NCI-H2196 (cell line): ENCODE results near the gene ELFN1.
"Not testable (repeated sequence)": the region's sequence is repeated elsewhere in the genome, so short reads cannot be mapped to it uniquely, and the experiment has no call there.

Source experiments
- DNase-seq: peaks from one replicate; lab custom pipeline; 2025; ENCODE audit not compliant: unreplicated experiment; lab: John Stamatoyannopoulos, UW

The ELFN1 gene

DNA sequence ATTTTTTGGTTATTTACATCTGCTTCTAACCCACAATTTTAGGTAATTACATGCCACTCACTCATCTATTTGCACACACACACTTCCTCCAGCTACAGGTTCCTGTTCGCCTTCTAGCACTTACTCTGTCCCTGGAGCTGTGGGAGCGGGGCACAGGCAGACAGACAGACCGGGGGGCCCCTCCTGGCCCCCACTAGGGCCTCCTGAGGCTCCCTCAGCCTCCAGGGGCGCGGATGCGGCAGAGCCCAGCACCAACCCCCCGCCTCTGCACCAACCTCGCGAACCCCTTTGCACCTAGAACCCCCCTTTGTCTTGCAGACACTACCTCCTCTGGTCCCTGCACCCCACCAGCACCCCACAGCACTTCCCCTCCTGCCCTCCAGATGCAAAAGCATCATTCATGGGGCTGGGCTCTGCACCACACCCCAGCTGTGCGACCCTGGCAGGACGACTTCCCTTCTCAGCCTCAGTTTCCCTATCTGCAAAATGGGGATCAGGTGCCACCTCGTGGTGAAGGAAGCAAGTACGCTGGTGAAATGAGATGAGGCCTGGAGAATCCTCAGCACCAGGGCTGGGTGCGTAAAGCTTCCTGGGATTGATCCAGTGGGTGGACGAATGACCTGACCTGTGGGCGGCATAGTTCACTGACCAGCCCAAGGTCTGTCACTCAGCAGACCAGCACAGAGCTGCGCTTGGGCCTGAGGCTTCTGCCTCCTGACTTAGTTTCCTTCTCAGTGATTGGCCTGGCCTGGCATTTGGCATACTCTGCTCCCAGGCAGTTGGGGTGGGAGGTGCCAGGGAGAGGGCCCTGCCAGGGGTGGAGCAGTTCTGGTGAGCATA is 37.9 kb downstream of the ELFN1 start:
- no peak for DNase-seq

DNA sequence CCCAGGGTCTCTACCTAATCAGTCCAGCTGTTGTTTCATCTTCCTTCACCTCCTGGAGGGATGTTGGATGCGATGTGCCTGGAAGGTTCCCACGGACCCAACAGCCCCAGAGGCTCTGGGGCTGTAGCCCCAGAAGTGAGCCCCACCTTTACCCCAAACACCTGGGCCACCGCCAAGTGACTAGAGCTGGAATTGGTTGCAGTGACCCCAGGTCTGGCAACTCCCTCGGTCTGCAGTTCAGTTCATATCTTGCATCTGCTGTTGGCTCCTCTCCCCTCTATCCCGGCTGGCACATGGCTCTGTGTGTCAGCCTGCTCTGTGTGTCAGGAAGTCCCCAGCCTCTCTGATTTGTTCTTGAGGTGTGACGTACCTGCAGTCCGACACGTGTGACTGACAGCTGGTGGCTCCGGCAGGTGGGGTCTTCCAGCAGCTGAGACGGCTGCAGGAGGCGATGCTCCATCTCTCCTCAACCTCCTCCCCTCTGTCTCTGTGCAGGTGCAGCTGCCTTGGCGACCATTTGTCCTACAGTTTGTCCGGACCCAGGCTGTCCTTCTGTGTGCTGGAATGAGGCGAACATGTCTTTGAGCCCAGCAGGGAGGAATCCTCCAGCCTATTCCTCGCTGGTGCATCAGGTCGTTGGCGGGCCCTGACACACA is 38.6 kb downstream of the ELFN1 start:
- DNase-seq = no peak

DNA sequence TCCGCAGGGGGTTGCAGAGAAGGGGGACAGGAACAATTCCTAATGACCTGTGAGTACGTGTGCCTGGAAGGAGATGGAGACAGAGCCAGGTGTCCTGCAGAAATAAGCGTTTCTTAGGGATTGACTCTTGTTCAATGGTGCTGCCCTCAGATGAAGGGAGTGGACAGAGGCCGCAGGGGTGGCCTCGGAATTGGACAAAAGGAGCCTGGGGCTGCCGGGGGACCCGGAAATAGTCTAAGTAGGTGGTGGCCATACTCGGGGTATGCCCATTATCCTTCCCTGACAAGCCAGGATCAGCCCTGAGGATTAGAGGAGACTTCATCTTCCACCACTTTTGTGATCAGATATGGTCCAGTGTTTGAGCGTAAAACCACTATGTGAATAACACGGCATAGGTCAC is 39.2 kb downstream of the ELFN1 start:
- DNase-seq = no peak

DNA sequence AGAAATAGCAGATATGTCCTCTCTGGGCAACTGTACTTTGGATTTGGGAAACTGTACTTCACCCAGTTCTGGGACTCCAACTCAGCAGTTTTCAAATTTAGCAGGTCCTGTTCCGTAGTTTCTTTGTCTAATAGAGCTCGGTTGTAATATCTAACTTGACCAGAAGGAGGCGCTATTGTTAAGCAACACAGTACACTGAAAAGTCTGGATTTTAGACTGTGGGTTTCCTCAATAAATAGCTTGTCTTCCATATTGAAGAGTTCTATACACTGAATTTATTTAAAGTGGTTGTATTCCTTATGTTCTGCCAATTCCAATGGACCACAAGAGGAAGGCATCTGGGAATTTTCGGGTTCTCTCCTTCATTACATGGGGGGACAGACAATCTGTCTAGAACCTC is 39.8 kb downstream of the ELFN1 start:
- no peak for DNase-seq

DNA sequence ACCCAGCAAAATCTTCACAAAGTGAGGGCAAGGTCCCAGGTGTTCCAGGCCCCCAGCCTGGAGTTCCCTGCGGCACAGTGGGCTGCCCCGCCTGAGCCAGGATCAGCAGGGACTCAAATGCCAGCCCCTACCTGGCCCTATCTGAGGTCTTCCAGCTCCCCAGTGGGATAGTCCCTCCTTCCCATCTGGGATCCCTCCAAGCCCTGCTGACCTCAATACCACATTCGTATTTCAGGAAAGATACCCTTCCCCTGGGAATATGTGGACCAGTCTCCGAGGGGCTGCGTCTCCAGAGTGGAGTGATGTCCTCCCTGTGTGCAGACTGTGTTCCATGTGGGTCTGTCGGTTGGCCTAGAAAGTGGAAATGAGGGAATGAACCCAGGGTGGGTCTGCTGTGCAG is 40.9 kb downstream of the ELFN1 start:
- no peak for DNase-seq

DNA sequence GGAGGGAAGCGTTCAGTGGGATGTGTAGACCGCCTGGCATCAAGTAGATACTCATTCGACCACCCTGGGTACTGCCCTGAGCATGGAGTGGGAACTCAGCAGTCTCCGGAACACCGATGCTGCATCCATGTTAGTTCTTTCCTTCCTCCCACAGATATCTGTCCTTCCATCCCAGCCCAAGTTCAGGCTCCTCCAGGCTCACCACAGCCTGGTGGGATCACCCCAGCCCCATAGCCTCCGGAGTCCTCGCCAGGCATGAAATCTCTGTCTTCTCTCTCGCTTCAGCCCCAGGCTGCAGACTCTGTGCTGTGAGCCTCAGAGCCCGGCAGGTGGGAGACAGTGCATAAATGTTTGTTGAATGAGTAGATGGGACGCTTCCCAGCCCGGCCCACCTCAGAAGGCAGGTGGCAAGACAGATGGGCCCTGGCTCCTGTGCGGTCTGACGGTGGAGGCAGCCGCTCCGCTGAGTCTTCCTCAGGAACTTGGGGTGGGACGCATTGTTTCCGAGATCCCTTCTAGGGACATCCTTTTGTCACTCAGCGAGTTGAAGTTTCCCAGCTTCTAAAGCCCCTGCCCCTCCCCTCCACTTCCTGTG is 42.9 kb downstream of the ELFN1 start:
- no peak for DNase-seq

DNA sequence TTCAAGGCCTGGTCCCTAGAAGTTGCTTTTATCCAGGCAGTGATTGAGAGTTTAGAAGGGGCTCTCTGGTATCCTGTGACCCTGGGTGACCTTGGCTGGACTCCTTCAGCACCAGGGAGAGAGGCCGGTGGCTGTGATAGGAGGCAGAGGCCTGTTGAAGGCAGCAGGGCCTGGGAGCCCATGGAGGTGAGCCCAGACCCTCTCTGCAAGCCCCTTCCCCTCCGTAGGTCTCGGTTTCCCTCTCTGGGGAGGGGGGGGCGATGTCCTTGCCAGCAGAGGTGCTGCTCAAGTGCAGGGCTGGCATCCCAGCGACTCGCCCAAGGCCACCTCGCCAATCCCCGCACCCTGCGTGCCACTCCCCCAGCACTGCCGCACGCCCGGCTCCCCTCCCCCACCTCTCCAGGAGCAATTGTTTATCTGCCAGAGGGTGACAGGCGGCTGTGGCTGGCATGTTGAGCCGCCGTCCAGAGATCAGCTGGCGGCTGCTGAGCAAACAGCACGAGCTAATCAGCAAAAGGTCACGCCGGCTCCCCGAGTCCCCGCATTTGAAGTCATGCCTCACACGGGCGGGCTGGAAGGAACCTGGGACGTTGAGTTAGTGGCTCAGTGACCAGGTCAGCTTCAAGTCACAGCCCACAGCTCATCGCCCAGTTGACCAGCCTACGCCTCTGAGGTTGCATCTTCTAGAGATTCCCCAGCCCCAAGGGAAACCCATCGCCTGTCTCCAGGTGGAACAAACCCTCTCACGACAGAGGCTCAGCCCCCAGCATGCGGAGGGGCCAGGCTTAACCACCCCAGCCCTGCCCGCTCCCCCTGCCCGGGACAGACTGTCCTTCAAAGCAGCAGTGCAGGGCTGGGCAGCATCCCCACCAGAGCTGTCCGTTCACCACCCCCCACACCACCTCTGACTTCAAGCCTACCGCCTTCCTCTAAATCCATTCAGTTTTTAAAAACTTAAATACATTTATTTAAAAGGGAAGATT is 43.7 kb downstream of the ELFN1 start:
- DNase-seq = peak; percentile 69

DNA sequence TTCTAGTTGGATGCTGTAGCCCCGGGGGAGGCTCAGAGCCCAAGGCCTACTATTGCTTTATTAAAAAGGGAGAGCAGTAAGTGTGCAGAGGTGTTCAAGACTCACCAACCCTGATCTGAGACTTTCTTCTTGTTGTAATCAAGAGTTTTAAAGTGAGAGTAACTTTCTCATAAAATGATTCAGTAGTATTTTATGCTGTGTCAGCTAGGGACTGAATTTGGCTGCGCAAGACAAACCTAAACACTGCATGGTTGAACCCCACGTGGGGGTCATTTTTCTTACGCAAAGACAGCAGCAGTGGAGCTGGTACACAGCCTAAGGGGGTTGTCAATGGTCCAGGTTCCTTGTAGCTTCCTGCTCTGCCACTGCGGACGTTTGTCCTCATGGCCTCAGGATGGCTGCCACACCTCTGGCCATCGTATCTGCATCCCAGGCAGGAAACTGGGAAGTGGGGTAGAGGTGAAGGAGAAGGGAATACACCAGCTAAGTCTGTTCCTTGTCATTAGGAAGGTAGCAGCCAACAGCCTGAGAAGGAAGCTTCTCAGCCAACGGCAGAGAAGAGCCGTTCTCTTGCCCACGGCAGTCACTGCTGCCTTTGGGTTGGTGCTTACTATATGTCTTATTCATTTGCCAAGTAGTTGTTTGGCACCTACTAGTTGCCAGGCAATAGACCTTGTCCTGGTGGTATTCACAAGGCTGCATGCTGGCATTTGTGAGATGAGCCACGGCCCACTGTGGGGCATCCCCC is 44.7 kb downstream of the ELFN1 start:
- DNase-seq = no peak

DNA sequence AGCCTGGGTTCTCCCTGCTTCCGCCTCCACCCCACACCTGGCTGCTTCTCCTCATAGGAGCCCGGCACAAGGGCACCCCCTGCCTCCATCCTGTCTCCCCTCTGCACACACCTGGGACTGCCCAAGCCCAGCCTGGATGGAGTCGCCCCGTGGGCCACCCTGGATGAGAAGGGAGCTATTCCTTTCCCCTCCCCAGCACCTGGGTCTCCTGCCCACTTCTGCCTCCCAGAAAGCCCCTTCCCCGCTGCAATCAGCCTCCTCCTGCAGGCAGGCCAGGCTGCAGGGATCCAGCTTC is 45.2 kb downstream of the ELFN1 start:
- no peak for DNase-seq

DNA sequence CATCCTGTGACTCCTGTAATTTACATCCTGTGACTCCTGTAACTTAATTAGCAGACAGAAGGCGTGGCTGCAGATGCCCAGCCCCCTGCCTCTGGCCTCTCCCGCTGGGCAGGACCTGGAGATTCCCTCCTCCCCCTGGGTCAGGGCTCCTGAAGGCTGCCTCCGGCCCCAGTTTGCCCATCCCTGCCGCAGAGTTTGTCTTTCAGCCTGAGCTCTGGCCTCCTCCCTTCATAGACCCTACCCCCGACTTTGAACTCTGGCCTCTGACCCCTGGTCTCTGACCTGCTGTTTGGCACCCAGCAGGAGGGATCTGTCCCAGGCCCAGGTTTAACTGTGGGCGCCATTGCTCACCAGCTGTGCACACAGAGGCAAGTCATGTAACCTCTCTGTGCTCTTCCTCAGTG is 45.6 kb downstream of the ELFN1 start:
- peak; percentile 14 for DNase-seq

DNA sequence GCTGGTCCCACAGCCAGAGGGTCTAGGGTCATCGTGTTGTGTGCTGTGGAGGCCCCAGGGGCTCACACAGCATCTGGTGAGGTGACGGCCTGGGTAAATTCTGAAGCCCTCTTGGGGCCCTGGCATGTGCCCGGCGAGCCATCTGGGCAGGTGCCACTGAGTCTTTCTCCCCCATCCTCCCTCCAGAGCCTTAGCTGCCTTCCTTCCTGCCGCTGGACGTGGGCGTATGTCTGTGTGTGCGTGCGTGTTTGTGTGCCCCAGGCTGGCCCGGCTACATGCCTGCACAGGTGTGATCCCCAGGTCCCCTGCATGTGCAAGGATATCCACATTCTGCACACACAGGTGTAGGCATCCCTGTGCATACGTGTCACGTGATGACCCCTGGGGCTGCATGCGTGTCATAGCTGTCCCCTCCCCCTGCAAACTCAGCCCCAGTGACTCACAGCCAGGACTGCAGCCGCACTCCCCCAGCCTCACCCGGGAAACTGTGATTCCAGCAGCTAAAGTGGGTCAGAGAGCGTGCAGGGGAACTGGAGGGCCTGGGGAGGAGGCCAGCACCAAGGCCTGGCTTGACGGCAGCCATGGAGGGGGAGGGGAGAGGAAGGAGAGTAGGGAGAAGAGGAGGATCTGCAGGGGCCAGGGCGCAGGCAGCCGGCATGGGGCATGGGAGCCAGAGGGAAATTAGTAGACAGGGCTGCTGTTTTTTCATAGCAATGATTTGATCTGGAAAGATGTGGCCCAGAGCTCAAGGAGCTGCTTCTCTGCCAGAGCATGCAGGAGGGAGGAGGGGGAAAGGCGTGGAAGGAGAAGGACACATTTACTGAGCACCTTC is 46.4 kb downstream of the ELFN1 start:
- no peak for DNase-seq

DNA sequence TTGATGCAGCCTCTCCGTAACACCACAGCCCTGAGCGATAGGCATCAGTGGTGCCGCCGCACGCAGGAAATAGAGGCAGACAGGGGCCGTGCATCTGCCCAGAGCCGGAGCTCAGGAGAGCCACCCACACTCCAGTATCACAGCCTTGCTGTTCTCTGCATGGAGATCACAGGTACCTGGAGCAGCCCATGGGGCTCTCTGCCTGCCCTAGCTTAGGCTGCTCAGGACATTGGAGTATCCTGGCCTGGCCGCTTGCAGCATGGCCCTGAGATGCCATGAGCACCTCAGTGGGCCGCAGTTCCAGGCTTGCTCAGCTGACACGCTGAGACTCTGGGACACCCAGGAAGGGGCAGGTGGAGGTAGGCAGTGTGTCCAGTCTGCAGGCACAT is 47.0 kb downstream of the ELFN1 start:
- no peak for DNase-seq

DNA sequence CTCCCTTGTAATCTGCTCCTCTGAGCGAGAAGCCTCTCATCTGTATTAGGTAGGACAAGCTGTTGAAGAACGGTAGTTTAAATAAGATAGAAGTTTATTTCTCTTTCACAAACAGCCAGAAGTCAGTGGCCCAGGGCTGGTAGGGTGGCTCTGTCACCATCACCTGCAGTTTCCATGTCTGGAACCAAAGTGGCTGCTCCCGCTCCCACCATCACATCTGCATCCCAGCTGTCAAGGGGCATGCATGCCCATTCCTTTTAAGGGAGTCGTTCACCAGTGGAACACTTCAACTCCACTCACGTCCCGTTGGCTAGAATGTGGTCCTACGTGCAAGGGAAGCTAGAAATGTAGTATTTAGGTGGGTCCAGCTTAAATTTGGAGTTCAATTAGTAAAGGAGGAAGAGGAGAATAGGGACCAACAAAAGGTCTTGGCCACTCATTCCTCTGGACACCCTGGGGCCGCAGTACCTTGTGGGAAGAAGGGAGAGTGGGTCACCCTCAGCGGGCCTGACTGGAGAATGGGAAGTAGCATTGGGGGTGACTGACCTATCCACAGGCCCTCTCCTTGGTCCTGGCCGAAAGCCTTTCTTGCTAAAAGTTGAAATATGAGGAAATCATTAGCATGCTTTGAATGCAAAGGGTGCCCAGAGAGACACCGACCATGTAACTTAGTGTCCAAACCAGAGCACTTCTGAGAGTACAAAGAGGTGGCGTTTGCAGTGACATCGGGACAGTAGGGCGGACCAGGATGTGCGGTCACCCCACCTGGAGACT is 48.0 kb downstream of the ELFN1 start:
- no peak for DNase-seq

DNA sequence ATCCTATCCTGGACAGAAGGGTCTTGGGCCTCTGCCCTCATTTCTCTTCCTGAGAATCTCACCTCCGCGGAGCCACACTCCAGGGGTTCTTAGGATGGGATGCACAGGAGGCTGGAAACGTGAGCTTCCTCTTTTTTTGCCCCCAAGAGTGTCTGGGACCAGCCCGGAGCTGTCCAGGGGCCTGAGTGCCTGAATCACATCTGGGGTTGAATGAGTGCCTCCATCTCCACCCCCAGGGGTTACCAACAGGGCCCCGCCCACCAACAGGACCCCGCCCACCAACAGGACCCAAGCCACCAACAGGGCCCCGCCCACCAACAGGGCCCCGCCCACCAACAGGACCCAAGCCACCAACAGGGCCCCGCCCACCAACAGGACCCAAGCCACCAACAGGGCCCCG is 48.8 kb downstream of the ELFN1 start:
- not testable (repeated sequence) for DNase-seq

DNA sequence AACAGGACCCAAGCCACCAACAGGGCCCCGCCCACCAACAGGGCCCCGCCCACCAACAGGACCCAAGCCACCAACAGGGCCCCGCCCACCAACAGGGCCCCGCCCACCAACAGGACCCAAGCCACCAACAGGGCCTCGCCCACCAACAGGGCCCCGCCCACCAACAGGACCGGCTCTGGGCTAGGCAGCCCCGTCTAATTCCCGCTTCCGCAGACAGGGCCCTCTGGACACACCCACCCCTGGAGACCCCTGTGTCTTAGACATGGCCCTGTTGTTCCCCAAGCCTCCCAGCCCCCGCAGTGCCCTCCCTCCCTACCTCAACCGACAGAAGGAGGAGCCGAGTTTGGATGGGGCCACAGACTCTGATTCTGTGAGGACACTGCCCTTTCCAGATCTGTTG is 49.2 kb downstream of the ELFN1 start:
- not testable (repeated sequence) for DNase-seq

DNA sequence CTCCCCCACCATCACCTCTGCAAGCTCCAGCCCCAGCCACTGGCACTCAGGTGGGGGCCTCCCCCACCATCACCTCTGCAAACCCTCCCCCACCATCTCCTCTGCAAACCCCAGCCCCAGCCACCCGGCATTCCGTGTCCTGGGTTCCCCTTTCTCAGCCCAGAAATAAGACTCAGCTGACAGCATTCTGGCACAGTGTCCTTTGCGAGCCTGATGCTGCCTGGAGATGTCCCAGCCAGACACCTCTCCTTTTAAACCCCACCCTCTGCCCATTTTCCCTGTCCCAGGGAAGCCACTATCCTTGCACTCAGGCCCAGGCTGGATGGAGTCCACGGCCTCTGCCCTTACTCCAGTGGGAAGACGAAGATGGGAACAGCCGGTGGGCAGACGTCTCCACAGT is 49.8 kb downstream of the ELFN1 start:
- no peak for DNase-seq

DNA sequence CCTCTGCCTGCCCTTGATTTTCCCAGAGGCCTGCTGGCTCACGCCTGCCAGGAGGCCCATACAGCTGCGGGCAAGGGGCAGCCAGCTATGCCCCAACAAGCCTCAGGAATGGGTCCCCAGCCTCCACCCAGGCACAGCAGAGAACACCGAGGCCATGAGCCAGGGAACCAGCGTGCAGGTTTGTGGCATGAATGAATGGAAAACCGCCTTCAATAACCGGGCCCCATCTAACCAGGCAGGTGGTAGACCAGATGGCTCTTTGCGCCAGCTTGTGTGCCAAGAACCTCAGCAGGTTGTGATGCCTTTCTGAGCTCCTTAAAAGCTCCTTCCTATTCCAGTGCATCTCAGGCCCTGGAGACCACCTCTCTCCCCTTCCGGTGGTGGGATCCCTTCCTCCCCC is 50.2 kb downstream of the ELFN1 start:
- peak; percentile 75 for DNase-seq

DNA sequence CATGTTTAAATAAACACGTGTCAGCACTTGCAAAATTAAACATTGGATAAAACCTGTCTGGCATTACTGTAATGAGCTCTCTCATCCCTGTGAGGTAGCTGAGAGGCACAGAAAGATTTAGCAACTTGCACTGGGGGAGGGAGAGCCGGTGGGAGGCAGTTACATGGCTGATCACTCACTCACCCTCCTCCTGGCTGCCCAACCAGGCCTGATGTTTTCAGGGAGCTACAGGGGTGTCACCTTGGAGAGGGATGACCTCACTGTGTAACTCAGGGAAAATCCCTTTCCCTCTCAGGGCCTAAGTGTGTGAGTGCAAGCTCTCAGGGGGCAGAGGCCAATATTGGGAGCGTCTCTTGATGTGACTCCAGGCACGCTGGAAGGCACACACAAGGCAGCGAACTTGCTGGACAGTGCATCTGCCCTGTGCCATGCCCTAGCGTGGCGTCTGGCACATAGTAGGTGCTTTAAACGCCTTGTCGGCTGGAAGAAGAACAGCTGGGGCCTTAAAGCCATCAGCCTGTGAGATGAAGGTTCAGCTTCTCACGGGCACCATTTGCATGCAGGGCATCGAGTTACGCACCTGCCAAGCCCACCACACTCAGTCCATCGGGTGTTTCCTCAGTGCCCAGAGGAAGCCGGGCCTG is 51.1 kb downstream of the ELFN1 start:
- DNase-seq = peak; percentile 16

DNA sequence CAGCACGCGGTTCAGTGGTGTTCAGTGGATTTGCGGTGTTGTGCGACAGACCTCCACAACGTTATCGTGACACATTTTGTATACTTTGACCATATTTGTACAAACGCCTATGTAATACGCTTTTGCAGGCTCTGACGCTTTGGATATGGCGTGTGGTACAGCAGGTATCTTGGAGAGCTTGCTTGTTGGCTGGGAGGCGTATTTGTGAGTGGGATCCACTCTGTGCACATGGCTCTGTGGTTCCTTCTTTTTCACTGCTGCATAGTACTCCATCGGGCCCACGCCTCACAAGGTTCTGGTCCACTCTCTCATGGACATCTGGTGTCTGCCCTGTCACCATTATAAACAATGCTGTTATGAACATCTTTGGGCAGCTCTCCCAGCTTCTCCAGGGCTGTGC is 53.2 kb downstream of the ELFN1 start:
- no peak for DNase-seq
